Hindlimb muscle (tissue), 1 donor: ENCODE results near the gene ZNF79. TPM values are rescaled to one million over a fixed set of nuclear protein-coding genes. Genes with fewer than 3 reads are reported as not detected.
A peak's percentile ranks its signal among the peaks of the same experiment; 100 is the strongest.

Experiments used
- DNase-seq: peaks from one replicate; pipeline ENCODE4 v3.0.0-alpha.2; 2013
- polyA plus RNA-seq: library from polyadenylated mRNA; unstranded; fragments of 120-200 nt; gene quantifications from one replicate; pipeline ENCODE4 v1.2.1, GENCODE V29; 2013; ENCODE audit not compliant: insufficient read length

The ZNF79 gene
- polyA plus RNA-seq, 1 donor, result 4.8 TPM

DNA sequence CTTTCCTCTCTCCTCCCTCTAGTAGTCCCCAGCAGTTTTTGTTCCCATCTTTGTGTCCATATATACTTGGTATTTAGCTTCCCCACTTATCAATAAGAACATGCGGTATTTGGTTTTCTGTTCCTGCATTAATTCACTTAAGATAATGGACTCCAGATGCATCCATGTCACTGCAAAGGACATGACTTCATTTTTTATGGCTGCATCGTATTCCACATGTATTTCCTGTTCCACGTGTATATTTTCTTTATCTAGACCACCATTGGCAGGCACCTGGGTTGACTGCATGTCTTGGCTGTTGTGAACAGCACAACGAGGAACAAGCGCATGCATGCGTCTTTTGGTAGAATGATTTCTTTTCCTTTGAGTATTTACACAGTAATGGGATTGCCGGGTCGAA, 6.2 kb downstream of the ZNF79 start:
- DNase-seq, result no peak

DNA sequence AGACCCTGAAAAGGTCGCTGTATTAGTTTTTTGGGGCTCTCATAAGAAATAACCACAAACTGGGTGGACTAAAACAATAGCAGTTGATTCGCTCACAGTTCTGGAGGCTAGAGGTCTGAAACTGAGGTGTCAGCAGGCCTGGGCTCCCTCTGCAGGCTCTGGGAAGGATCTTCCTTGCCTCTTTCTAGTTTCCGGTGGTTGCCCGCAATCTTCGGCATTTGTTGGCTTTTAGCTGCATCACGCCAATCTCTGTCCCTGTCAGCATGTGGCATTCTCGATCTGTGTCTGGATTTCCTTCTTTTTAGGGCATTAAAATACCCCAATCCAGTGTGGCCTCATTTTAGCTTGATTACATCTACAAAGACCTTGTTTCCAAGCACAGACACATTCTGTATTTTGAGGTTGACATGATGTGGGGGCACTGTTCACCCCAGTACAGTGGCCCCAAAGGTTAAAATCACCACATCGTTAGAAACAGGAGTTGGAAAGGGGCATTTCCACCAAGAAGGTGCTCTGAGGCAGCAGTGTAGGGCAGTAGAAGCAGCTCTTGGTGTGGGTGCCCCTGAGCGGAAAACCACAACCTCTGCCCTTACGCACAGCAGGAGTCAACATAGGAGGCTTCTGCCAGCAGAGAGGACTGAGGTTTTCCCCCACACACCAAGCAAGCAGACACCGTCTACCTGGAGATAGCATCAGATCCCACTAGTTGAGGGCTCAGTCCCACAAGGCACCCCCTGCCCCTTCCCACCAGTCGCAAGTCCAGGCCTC, 13.5 kb downstream of the ZNF79 start:
- DNase-seq, result no peak

DNA sequence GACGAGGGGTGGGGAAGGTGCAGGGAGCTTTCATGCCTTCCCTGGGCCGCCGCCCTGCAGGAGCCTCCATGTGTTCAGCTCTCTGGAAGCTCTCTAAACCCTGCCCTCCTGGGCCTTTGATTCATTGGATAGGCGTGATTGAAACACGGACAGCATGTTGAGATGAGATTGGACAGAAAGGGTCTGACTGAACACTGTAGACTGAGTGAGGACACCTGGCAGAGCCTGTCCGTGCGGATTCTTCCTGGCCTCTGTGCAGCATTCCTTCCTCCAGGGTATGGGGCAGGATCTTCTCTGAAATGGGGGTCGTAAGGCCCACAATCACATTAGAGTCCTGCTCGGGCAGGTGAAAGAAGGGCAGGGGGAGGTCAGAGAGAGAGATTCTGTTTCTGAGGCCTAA, 14.2 kb downstream of the ZNF79 start:
- DNase-seq, result no peak

DNA sequence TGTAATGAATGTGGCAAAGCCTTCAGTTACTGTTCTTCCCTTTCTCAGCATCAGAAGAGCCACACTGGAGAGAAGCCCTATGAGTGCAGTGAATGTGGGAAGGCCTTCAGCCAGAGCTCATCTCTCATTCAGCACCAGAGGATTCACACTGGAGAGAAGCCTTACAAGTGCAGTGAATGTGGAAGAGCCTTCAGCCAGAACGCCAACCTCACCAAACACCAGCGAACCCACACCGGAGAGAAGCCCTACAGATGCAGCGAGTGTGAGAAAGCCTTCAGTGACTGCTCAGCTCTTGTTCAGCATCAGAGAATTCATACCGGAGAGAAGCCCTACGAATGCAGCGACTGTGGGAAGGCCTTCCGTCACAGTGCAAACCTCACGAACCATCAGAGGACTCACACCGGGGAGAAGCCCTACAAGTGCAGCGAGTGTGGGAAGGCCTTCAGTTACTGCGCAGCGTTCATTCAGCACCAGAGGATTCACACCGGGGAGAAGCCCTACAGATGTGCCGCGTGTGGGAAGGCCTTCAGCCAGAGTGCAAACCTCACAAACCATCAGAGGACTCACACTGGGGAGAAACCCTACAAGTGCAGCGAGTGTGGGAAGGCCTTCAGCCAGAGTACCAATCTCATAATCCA, 20.2 kb downstream of the ZNF79 start:
- DNase-seq, result no peak

DNA sequence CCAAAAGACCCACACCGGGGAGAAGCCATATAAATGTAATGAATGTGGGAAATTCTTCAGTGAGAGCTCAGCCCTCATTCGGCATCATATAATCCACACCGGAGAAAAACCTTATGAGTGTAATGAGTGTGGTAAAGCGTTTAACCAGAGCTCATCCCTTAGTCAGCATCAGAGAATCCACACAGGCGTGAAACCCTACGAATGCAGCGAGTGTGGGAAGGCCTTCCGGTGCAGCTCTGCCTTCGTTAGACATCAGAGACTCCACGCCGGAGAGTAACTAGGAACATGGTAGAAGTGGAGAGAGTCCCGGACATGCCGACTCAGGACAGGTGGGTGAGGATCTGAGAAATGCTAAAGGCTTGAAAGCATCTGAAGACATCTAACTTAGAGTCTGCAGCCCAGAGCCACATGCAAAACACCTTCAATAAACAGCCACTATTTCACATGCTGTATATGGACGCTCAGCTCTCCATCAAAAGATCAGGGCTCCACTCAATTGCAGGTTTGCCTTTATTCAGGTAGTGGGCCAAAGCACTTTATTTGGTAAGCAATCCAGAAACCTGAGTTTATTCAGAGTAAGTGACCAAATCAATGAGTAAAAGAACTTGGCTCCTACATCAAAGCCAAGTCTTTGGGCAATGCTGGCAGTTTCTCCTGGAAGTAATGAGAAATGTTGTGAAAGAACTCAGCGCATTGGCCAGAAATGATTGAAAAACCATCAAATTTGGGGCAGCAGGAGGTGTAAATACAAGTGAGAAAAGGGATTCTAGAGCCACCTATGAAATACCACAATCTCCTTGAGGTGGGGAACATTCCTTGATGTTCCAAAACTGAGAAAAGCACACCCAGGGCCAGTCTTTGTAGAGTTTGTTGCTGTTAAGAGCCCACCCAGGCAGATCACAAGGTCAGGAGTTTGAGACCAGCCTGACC, 21.0 kb downstream of the ZNF79 start:
- no peak for DNase-seq

DNA sequence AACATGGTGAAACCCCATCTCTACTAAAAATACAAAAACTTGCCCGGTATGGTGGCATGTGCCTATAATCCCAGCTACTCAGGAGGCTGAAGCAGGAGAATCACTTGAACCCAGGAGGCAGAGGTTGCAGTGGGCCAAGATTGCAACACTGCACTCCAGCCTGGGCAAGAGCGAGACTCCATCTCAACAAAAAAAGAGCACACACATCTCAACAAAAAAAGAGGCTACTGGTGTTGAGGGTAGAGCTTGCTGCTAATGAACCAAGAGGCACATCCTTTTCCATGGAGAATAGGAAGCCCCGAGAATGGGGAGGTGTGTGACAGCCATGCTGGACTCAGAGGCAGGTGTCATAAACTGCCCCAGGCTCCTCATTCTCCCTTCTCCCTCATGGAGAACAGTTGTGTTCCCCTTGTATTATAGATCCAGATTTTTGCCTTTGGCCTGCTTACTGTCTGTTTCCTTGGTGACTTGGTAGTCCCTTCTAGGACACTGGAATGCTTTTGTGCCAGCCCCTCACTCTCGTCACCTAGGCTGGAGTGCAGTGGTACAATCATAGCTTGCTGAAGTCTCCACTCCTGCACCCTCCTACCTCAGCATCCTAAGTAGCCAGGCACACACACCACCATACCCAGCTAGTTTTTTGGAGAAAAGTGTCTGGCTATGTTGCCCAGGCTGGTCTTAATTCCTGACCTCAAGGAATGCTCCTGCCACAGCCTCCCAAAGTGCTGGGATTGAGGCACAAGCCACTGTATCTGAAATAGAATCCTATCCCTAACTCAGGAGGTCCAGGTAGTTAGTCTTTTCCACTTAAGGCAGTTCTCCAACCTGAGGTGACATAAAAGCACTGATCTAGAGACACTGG, 21.9 kb downstream of the ZNF79 start:
- no peak for DNase-seq

DNA sequence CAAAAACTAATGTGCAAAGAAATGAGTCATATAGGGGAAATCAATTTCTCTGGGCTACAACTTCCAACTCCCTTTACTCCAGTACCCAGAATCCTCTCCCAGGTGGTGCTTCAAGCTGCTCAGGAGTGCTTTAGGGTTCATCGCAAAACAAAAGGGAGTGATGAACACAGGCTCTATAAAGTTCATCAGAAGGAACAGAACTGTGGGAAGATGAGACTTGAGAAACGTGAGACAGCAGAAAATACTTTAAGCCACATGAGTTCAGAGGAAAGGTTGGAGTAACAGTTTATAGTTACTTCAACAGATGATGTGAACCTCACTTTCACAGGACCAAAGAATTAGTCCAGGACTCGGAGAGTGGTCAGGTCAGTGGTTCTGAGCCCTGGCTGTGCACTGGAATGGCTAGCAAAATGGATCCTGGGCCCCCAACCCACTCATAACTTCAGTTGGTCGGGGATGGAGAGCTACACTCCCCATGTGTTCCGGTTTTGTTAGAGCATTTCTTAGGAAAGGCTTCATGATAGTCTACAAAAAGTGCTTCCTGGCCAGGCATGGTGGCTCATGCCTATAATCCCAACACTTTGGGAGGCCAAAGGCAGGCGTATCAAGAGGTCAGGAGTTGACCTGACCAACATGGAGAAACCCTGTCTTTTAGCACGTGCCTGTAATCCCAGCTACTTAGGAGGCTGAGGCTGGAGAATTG, 22.7 kb downstream of the ZNF79 start:
- no peak for DNase-seq

DNA sequence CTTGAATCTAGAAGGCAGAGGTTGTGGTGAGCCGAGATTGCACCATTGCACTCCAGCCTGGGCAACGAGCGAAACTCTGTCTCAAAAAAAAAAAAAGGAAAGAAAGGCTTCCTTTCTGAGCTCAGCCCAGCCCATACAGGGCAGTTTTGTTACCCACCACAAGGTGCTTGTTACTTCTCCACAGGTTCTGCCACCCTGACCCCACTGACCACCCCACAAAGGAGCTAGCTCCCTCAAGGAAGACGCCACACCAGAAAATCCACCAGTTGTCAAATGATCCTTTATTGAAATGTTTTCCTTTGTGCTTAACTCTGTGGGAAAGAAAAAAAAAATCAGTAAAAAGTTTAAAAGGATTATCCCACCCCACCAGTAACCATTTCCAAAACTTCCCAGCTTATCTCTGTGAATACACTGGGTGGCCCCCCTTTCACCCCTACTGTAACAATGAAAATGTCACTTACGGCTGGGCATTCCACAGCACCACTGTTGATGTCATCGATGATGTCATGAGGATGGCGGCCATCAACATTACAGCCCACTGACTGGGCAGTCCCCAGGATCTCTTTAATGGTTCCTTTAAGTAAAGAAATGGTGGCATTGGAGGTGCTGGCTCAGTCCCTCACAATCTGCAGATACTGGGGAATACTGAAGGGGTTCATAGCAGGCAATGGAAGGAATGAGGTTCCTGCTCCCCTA, 23.4 kb downstream of the ZNF79 start:
- no peak for DNase-seq

DNA sequence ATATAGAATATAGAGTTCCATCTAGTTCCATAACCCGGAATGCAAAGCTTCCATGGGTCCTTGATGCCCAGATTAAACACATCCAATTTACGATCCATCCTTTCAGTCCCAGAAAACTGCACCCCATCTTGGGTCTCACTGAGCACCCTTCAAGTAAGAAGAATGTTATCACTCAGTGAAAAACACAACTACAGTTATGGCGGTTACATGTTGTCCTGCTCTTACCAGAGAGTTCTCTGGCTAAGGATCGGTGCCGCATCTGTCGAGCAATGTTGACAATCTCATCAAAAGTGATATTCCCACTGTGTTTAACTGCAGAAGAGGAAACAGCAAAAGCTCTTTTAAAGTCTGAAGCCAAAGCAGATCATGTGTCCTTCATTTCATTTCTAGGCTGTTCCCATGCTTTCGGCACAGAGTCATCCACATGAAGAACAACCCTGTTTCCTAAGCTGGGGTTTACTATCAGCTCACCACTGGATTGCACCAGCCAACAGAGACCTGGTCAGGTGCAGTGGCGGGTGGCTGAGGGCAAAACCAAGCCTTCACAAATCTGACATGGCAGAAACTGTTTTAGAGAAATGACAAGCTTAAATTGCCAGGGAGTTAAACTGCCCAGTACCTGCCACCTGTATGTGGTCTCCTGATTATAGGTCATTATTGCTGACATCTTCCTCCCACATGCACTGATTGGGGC, 24.1 kb downstream of the ZNF79 start:
- DNase-seq, result no peak

DNA sequence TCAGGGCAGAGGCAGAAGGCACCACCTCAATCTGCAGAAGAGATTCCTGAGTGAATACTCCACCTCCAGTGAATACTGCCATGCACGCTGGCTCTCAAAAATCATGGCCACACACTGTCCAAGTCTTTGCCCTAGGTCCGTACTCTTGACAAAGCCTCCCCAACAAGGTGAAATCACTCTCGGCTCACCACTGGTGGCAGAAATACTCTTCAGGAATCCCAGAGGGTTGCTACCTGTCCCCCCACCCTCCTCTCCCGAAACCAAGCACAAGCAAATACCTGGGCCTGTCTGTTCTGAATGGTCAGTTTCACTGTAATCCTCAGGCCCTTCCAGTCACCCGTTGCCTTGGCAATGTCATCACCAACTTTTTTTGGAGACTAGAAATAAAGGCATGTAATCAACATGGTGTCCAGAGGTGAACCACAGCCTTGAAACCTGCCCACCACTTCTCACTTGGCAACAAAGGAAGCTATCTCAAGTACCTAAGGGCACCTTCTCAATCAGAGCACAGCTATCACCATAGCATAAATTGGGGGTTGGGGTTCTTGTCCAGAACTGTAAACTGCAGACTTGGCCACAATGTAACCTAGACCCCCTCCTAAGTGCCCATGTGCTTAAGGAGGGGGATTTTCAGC, 25.3 kb downstream of the ZNF79 start:
- no peak for DNase-seq

DNA sequence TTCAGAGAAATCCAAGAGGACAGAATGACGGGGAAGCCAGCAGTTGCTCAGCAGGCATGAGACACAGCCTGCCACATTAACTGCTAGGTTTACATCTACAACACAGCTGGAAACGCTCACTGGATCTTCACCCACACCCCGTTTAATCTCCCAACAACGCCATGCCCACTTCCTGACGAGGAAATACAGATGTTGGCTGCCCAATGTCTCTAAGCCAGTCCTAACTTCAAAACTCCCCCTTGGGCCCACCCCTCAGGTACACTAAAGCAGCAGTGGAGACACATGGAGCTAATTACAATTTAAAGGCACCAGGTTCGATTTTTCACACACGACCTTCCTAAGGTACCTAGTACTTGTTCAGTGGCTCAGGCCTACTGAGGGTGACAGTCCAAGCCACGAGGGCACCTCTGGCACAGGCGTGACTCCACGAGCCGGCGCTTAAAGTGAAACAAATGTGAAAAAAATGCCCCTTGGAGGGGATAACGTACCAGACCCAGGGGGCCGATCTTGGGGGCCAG, 26.1 kb downstream of the ZNF79 start:
- DNase-seq, result peak; percentile 9

DNA sequence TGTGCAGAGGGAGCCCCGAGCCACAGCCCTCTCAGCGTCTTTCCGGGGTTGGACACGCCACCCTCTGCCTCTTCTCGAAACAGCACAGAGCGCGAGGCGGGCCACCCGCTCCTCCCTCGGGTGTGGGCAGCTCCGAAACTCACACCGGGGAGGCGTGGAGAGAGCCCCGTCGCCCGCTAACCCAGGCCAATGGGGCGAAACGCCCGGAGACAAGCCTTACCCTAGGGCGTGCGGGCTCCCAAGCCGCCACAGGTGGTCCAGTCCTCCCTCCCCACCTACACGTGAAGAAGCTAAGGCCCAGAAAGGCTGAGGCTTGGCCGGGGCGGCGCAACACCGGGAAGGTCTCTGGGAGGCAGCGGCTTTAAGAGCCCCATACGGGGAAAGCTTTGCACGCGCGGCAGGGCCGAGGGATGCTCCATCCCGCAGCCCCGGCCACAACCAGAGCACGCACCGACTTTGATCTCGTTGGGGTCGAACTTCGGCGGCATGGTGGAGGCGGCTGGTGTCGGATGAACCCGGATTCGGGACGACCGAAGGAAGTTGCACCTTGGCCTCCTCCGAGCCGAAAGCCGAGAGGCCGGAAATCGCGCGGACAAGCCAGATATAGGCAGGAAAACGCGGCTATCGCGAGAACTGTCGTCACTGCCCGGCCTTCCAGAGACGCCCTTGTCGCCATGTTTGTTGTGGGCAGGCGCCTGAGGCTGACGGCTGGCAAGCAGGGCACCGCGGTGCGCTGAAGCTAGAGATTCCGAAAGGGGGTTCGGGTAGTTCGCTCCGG, 26.8 kb downstream of the ZNF79 start, which contains the start of the genes LRSAM1 and RPL12:
Gene LRSAM1 (plus strand): TSS at position 681 of the 778 bp plus-strand sequence. CDS start 3,018 bp downstream, outside the sequence.
Gene RPL12 (minus strand): TSS at position 577 of the 778 bp plus-strand sequence. CDS start 89 bp downstream, at position 488.
- peak; percentile 95 for DNase-seq

DNA sequence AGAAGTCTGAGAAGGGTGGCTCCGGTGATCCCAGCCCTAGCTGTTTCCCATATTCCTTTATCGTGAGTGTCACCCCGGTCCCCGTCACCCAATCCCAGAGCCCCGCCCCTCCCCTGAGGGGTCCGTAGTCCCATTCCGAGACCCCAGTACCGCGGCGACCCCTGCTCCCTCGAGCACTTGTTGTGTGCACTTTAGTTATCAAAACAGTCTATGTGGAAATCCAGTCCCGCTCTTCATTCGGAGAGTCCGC, 27.4 kb downstream of the ZNF79 start:
- no peak for DNase-seq

DNA sequence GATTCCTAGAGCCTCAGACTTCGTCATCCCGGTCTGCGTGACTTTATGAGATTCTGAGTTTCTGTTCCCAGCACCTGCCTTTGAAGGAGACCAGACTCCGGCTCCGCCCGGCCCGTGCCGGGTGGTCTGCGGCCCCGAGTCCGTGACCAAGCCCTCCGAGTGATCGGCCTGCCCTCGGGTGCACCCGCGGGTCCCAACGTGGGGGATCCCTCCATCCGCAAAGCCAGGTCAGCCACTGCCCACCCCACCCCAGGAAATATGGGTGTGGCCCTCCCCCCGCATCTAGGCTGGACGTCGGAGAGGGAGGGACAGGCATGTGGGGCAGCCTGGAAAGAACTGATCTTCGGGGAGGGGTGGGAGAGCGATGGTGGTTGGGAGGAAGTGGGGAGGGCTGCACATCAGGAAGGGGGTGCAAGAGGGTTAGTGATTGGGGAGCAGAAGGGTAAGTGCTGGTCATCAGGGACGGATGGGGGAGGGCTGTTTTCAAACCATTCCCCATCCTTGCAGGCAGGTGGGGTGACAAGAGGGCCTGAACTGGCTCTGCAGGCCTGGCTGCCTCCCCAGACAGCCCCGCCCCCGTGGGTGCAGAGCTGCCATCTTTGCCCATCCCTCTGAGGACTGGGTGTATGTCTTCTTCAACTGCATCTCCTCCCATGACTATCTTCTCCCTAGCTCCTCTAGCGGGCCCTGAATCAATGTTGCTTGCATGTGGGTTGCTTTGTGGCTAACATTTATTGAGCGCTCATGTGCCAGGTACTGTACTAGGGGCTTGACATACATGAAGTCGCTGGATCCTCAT, 27.9 kb downstream of the ZNF79 start:
- DNase-seq, result peak; percentile 16

DNA sequence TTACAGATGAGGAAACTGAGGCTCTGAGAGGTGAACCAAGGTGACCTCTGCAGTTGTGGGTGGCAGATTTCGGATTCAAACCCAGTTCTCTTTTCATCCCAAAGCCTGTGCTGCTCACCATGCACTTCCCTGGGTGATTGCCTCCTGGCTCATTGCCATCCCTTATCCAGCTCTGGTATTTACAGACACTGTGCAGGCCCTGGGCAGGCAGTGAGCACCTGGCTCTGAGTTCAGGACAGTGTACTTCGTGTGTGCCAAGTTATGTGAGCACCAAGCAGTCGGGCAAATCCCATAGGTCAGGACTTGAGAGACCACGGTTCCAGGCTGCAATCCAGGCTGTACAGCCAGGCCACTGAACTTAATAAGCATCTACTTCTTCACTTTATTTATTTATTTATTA, 28.5 kb downstream of the ZNF79 start:
- DNase-seq, result no peak

DNA sequence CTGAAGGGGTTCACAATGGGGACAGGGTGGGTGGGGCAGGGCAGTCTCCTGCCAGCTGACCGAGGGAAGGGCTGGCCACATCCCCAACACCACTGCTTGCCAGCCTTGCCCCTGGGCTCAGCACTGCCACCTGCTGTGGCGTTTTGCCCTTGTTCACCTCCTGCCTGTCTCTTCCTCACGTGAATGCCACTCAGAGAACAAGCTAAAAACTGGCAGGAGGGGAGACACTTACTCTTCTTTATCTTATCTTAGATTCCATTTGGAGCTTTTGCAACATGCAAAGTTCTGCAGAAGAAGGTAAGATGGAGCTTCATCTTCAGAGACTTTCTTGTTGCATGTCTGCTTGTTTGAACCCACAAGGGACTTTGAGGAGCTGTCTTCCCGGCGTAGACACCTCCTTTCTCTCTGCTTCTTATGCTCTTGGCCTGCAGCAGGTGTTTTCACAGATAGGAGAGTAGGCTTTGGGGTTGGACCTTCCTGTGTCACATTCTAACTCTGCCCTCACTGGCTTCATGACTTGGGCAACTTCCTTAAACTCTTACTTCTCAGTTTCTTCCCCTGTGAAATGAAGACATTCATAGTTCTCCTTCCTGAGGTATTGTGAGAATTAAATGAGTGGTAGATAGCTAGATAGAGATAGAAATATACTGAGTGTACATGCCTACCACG, 31.3 kb downstream of the ZNF79 start:
- DNase-seq, result no peak

DNA sequence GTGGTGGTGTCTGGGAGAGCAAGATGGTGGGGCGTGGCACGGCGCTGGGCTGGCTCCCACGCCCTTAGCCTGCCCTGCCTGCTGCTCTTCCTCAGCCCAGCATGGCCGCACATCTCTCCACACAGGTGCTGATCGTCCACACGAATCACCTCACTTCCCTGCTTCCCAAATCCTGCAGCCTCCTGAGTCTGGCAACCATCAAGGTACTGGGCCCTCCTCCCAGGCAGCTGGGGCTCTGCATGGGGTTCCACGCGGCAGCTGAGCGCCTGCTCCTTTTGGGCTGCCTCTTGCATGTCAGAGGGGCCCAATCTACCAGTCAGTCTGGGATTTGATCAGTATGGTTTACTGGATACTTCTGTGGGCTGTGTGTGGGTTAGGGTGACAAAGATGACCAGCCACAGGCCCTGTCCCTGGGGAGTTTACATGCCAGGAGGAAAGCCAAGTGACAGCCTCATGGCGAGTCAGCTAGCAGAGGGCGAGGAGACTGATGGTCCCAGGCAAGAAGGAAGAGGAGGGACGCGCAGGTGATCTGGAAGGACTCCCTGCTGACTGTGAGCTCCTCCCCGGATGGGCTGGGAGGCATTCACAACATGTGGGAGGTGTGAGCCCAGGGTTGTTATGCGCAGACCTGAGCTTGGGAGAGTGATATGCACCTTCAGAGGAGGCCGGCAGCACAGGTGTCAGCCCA, 33.2 kb downstream of the ZNF79 start:
- no peak for DNase-seq
